ENCODE measurements around the gene N4BP2L2.

The N4BP2L2 gene

GRCh38 chr13:32423592-32423991, 115.0 kb downstream of the N4BP2L2 start:
- no peak for DNase-seq

- no peak for DNase-seq
Measured at GRCh38 chr13:32419862-32420261, 118.7 kb downstream of the N4BP2L2 start.

DNA sequence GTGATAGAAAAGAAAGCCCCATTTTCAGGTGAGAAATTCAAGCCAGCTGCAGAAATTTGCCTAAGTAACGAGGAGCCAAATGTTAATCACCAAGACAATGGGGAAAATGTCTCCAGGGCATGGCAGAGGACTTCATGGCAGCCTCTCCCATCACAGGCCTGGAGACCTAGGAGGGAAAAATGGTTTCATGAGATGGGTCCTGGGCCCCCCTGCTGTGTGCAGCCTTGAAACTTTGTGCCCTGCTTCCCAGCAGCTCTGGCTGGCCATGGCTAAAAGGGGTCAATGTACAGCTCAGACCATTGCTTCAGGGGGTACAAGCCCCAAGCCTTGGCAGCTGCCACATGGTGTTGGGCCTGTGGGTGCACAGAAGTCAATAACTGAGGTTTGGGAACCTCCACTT, 120.6 kb downstream of the N4BP2L2 start:
- DNase-seq = no peak

DNA sequence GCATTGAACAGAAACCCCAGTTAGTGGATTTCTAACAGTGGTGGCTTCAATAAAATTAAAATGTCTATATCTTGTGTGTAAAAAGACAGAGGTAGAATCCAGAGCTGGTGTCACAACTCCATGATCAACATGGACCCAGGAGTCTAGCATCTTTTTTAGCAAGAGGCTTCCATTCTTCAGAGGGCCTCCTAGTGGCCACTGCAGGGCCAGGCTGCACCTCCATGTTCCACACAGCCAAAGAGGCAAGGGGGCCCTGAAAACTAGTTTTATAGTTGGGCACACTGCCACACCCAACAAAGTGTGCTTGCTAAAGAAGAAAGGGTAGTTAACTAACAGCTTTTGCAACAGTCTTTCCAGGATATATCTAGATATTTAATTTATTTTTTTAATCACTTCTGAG, 123.6 kb downstream of the N4BP2L2 start:
- peak; percentile 23 for DNase-seq

GRCh38 chr13:32414580-32414979, 124.0 kb downstream of the N4BP2L2 start:
- no peak for DNase-seq

GRCh38 chr13:32413284-32413683, 125.3 kb downstream of the N4BP2L2 start:
- DNase-seq = no peak

- DNase-seq = no peak
Measured at GRCh38 chr13:32409561-32410421, 128.8 kb downstream of the N4BP2L2 start.

DNA sequence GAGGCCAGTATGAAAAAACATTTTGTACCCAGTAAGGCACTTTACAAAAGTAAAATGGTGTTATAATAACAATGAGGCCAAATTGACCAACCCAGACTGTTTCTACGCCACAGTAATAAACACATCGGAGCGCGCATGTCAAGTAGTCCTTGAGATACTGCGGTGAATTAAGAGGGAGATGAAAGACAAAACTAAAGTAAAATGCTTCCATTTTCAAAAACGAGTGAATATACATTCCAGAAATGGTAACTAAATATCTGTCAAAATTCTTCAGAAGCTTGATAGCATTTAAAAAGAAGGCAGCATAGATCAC, 129.6 kb downstream of the N4BP2L2 start:
- DNase-seq = no peak

GRCh38 chr13:32408296-32409000, 130.1 kb downstream of the N4BP2L2 start:
- DNase-seq = no peak

GRCh38 chr13:32407854-32408253, 130.7 kb downstream of the N4BP2L2 start:
- no peak for DNase-seq

DNA sequence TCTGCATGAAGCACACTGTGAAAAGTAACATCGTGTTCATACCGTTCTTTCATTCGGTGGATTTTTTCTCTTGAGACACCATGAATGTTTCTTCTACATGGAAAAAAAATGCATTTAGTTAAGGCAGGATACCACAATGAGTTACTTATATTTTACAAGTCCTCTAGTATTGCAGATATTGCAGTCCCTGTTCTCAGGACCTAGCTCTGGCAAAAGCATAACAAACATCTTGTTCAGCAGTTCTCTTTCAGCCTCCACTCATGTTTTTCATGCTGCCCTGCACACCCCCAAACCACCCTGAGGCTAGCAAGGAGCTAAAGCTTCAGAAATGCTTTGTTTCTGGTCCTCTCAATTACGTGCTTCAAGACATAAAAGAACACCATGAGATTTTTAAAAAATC, 135.5 kb downstream of the N4BP2L2 start:
- no peak for DNase-seq

GRCh38 chr13:32391101-32391619, 147.4 kb downstream of the N4BP2L2 start:
- no peak for DNase-seq

DNA sequence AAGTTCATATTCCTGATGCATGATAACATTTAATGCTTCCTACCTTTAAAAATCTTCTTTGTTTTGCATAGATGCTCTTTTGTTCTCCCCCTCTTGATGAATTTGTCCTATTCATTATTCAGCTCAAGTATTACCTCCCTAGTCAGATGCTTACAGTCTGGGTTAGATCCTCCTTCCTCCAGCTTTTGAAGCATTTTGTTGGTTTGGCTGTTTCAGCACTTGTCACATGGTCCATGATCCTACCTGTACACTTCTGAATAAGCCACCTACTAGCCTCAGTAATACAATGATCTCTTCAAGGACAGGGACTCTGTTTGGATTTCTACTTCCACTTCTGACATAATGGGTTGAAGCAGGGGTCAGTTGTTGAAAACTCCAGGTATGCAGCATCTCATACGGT, 148.1 kb downstream of the N4BP2L2 start:
- no peak for DNase-seq

DNA sequence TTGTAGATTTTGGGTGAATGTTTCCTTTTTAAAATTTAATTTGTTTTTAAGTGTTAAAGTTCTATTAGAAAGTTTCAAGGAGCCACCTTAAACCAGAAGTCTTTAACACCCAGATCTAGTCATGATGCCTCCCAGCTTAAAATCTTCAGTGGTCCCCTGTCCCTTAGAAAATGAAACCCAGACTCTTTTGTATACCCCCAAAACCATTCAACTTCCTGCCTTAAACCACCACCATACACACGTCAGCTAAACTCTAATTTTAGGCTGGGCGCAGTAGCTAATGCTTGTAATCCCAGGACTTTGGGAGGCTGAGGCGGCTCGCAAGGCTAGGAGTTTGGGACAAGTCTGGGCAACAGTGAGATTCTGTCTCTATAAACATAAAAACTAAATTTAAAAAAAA, 148.5 kb downstream of the N4BP2L2 start:
- DNase-seq = no peak

GRCh38 chr13:32385410-32385809, 153.2 kb downstream of the N4BP2L2 start:
- no peak for DNase-seq

DNA sequence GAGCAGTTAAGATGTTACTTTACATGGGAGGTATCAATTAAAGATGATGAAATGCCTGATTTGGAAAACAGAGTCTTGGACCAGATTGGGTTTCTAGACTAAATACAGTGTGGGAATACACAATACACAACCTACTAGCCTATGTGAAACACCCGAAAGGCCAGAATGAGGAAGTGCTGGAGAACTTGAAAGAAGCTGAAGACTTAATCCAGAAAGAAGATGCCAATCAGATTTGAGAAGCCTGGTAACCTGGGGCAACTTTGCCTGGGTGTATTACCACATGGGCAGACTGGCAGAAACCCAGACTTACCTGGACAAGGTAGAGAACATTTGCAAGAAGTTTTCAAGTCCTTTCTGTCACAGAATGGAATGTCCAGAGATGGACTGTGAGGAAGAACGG, 153.9 kb downstream of the N4BP2L2 start:
- no peak for DNase-seq

- no peak for DNase-seq
Measured at GRCh38 chr13:32383836-32384618, 154.6 kb downstream of the N4BP2L2 start.

Measured in HCEC 1CT (cell line).